SIG-M5 treated with dmso at 0.1 percent for 504 hours (cell line): Measurements from ENCODE around the gene PRELID2.
"Not testable (repeated sequence)": the region's sequence is repeated elsewhere in the genome, so short reads cannot be mapped to it uniquely, and the experiment has no call there.

Experiments used
- DNase-seq: peaks from one replicate; lab custom pipeline; 2025; ENCODE audit not compliant: unreplicated experiment; lab: John Stamatoyannopoulos, UW

Gene PRELID2

DNA sequence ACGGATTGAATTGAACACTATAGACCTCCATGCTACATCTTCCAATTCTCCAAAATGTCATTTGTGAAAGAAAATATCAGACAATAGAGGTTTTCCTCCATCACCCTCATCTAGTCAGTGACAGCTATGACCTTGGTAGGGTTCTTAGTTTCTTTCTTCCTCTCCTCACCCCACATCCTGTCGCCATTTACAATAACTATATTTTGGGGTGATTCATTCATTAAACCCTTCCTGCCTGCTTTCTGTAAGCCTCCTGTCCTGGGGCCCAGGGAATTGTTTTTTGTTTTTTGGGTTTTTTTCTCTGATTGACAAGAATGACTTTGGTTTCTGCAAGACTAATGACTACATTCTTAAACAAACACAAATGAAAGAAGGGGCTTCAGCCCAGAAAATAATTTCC is 82.6 kb downstream of the PRELID2 start:
- DNase-seq: no peak

DNA sequence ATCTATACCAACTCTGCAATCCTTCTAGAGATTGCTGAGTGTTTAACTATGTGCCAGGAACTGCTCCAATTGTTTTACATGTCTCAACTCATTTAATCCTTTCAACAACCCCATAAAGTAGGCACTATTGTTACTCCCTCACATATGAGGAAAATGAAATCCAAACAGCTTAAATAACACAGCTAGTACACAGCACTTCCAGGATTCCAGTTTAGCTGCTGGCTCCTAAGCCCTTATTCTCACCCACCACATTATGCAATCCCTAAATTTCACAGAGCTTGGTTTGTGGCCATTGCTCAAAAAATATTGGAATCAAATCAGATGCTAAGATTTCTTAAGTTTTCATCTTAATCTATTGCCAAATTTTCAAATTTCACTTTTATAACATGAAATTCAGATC is 84.9 kb downstream of the PRELID2 start:
- no peak for DNase-seq

GRCh38 chr5:145743396-145744061 is 91.6 kb downstream of the PRELID2 start:
- DNase-seq: no peak

- no peak for DNase-seq
Observed at GRCh38 chr5:145739843-145740242, 95.3 kb downstream of the PRELID2 start.

- no peak for DNase-seq
Observed at GRCh38 chr5:145738227-145738626, 96.9 kb downstream of the PRELID2 start.

DNA sequence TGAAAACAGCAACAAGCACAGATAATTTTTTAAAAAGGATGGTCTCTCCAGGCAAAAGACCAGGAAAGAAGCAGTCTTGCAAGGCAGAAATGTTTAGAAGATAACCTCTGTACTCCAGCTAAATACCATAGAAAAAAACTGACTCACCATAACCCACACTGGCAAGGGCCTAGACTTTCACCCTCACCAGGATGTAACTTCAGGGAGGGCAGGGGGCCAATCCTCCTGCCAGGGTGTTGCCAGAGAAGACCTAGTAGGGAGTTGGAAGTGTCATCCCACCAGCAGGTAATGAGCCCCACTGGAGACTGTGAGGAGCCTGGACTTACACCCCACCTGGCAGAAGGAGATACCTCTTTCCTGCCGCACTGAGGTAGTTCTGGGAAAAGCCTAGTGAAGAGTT is 97.6 kb downstream of the PRELID2 start:
- no peak for DNase-seq

GRCh38 chr5:145729956-145730355 is 105.2 kb downstream of the PRELID2 start:
- not testable (repeated sequence) for DNase-seq

DNA sequence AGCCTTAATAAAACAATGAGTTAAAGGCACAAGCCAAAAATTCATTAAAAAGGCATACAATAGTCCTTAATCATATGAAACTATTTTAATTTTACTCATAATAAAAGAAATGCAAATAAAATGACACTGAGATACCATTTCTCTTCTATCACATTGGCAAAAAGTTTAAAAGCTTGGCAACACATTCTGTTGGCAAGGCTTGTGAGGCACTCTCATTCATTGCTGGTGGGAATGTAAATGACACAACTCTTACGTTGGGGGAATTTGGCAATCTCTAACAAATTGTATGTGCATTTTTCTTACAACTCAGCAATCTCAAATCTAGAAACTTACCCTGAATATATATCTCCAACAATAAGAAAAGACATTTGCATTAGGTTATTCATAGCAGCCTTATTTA is 111.6 kb downstream of the PRELID2 start:
- DNase-seq: no peak

DNA sequence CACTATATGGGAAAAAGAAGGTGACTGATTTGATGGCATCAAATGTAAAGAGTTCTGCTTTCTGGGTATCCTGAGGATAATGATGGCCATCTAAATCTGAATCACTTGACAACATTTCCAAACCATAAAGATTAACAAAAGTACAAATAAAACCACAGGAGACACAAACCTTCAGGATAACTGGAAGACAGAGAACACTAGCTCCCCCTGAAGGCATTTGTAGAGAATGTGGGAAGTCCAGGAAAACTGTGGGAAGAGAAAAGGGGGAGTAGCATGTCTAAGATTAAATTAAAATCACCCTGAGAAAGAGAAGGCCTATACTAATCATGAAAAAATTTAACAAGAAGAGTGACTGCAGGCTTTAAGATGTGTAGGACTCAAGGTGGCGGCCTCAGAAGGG is 116.2 kb downstream of the PRELID2 start:
- no peak for DNase-seq

DNA sequence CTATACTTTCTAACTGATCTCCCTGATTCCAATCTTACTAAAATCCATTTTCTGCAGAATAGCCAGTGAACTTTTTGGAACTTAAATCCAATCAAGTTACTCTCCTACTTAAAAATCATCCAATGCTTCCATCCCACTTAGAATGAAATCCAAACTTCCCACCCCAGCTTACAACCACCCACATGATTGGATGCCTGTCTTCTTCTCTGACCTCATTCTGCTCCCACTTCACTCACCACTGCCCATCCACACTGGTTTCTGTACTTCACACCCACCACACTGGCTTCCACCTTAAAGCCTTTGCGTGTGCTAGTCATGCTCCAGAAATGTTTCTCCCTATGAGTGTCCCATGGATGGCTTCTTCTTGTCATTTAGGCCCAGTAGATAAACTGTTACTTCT is 119.7 kb downstream of the PRELID2 start:
- DNase-seq: no peak

- no peak for DNase-seq
Observed at GRCh38 chr5:145712245-145712644, 122.9 kb downstream of the PRELID2 start.

GRCh38 chr5:145711417-145711816 is 123.7 kb downstream of the PRELID2 start:
- DNase-seq: no peak
